MM.1S (cell line): ENCODE measurements around the gene NNT.

Experiments used
- DNase-seq: peaks from one replicate; pipeline ENCODE4 v3.0.0-alpha.2; 2015
- H2AFZ ChIP-seq: fragments of 300-600 bp; sonication (generic); 2 replicates; pipeline ENCODE4 v1.6.0; 2016; ENCODE audit warnings: antibody characterized with exemption, low read length
- H3F3A ChIP-seq: fragments of 300-600 bp; sonication (generic); 2 replicates; pipeline ENCODE4 v1.6.1; 2016; ENCODE audit warnings: mild to moderate bottlenecking, antibody characterized with exemption, low read length, moderate library complexity, mixed read lengths; ENCODE audit not compliant: insufficient read depth
- H3K27ac ChIP-seq: fragments of 300-600 bp; sonication (generic); 2 replicates; pipeline ENCODE4 v1.5.1; 2016; ENCODE audit warnings: mild to moderate bottlenecking, low read length
- H3K27me3 ChIP-seq: fragments of 300-600 bp; sonication (generic); replicated peaks from 2 replicates; pipeline ENCODE4 v1.6.0; 2016; ENCODE audit warnings: low read length; ENCODE audit not compliant: insufficient read depth
- H3K36me3 ChIP-seq: fragments of 300-600 bp; sonication (generic); replicated peaks from 2 replicates; pipeline ENCODE4 v1.6.1; 2016; ENCODE audit warnings: mild to moderate bottlenecking, low read length, mixed read lengths; ENCODE audit not compliant: insufficient read depth
- H3K4me1 ChIP-seq: fragments of 300-600 bp; sonication (generic); 2 replicates; pipeline ENCODE4 v1.6.1; 2016; ENCODE audit warnings: low read length, mixed read lengths
- H3K4me2 ChIP-seq: fragments of 300-600 bp; sonication (generic); 2 replicates; pipeline ENCODE4 v1.6.0; 2016; ENCODE audit warnings: low read depth, low read length
- H3K4me3 ChIP-seq: fragments of 300-600 bp; sonication (generic); 2 replicates; pipeline ENCODE4 v1.5.1; 2016; ENCODE audit warnings: low read length, mixed read lengths
- H3K79me2 ChIP-seq: fragments of 300-600 bp; sonication (generic); 2 replicates; pipeline ENCODE4 v1.6.1; 2016; ENCODE audit warnings: mixed run types, low read length, mixed read lengths
- H3K9ac ChIP-seq: fragments of 300-600 bp; sonication (generic); 2 replicates; pipeline ENCODE4 v1.6.1; 2016; ENCODE audit warnings: low read length, mixed read lengths
- H3K9me2 ChIP-seq: fragments of 300-600 bp; sonication (generic); replicated peaks from 2 replicates; pipeline ENCODE4 v1.6.1; 2016; ENCODE audit warnings: mild to moderate bottlenecking, low read length, mixed read lengths; ENCODE audit not compliant: insufficient read depth
- H3K9me3 ChIP-seq: fragments of 300-600 bp; sonication (generic); replicated peaks from 2 replicates; pipeline ENCODE4 v1.6.1; 2016; ENCODE audit warnings: mild to moderate bottlenecking, low read length, mixed read lengths; ENCODE audit not compliant: insufficient read depth
- H4K20me1 ChIP-seq: fragments of 300-600 bp; sonication (generic); 2 replicates; pipeline ENCODE4 v1.6.1; 2016; ENCODE audit warnings: mild to moderate bottlenecking, low read length, moderate library complexity, mixed read lengths; ENCODE audit not compliant: insufficient read depth
- EZH2 ChIP-seq: fragments of 300-600 bp; sonication (generic); optimal IDR thresholded peaks from 2 replicates; pipeline ENCODE3; 2017; ENCODE audit warnings: low read depth, mild to moderate bottlenecking, antibody characterized with exemption, low read length, mixed read lengths
- EZH2phosphoT487 ChIP-seq: fragments of 300-600 bp; sonication (generic); IDR thresholded peaks from 2 replicates; pipeline ENCODE4 v1.6.1; 2018; ENCODE audit warnings: antibody characterized with exemption, low read length
- TF ChIP-seq, protein P1 (sequence below): fragments of 300-600 bp; sonication (generic); IDR thresholded peaks from 2 replicates; pipeline ENCODE4 v1.5.1; 2016; ENCODE audit warnings: antibody characterized with exemption, low read length, mixed read lengths

The NNT gene

DNA sequence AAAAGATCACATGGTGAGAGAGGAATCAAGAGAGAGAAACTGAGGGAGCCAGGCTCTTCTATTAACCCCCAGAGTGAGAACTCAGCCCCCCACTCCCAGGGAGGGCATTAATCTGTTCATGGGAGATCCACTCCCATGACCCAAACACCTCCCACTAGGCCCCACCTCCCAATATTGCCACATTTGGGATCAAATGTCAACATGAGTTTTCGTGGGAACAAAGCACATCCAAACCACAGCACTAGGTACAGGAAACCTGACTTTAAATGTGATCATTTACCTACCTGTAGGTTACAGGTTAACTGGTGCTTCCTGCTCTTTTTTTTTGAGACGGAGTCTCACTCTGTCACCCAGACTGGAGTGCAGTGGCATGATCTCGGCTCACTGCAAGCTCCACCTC, 16.9 kb downstream of the NNT start:
- no peak overlapping the region for H3K27ac ChIP-seq
- H3K9me3 ChIP-seq: no peaks in the 10 kb centered on the region
- no peaks in the 10 kb centered on the region for H3F3A ChIP-seq
- H3K9ac ChIP-seq: no peak overlapping the region
- H3K4me3 ChIP-seq: no peak overlapping the region
- no peaks in the 10 kb centered on the region for H3K4me1 ChIP-seq
- H3K36me3 ChIP-seq: peaks cover 8% of the 10 kb centered on the region; the same call in 1 of the 2 replicates
- peaks cover 4% of the 10 kb centered on the region; the same call in 1 of the 2 replicates for H4K20me1 ChIP-seq
- H2AFZ ChIP-seq: no peak overlapping the region
- H3K79me2 ChIP-seq: peaks cover 26% of the 10 kb centered on the region
- H3K4me2 ChIP-seq: no peak overlapping the region
- H3K9me2 ChIP-seq: no peaks in the 10 kb centered on the region
- no peak for DNase-seq
- no peaks in the 10 kb centered on the region for H3K27me3 ChIP-seq
- TF ChIP-seq EZH2 (no peak), EZH2phosphoT487 (no peak)
- TF ChIP-seq, protein P1, sequence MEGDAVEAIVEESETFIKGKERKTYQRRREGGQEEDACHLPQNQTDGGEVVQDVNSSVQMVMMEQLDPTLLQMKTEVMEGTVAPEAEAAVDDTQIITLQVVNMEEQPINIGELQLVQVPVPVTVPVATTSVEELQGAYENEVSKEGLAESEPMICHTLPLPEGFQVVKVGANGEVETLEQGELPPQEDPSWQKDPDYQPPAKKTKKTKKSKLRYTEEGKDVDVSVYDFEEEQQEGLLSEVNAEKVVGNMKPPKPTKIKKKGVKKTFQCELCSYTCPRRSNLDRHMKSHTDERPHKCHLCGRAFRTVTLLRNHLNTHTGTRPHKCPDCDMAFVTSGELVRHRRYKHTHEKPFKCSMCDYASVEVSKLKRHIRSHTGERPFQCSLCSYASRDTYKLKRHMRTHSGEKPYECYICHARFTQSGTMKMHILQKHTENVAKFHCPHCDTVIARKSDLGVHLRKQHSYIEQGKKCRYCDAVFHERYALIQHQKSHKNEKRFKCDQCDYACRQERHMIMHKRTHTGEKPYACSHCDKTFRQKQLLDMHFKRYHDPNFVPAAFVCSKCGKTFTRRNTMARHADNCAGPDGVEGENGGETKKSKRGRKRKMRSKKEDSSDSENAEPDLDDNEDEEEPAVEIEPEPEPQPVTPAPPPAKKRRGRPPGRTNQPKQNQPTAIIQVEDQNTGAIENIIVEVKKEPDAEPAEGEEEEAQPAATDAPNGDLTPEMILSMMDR: no peak

DNA sequence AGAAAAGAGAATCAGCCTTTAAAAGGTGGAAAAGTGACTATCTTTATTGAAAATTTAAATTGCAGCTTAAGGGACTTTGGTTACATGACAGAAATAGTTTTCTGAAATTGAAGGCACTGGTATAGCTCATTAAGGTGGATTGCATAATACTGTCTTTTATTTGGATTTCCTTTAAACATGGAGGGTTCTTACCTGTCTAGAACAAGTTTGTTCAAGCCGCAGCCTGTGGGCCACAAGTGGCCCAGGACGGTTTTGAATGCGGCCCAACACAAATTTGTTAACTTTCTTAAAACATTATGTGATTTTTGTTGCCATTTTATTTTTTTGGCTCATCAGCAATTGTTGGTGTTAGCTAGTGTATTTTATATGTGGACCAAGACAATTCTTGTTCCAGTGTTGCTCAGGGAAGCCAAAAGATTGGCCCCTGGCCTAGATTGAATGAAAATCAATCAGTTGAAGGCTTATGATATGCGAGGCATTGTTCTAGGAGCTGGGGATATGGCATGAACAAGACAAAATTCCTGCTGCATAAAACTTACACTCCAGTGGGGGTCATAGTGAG, 18.0 kb downstream of the NNT start:
- no peak for TF ChIP-seq EZH2phosphoT487
- TF ChIP-seq, protein P1: no peak
- TF ChIP-seq EZH2: no peak

DNA sequence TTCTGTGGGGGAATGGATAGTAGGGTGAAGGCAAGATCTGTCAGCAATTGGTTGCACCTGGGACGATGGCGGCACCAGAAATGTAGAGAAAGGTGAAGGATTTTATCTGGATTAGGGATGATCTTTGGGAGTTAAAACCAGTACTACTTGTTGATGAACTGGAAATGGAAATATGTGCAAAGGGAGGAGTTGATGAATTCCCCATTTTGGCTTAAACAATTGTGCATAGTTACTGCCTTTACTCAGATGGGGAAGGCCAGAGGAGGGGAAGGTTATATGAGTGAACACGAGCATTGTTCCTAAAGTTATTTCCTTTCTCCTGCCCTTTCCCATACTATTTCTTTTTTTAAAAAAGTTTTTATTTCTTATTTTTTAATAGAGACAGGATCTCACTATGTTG, 19.1 kb downstream of the NNT start:
- no peak overlapping the region for H3K9ac ChIP-seq
- no peaks in the 10 kb centered on the region for H3K9me2 ChIP-seq
- H4K20me1 ChIP-seq: peaks cover 4% of the 10 kb centered on the region; the same call in 1 of the 2 replicates
- H3K4me1 ChIP-seq: no peaks in the 10 kb centered on the region
- TF ChIP-seq EZH2phosphoT487 (no peak), EZH2 (no peak)
- TF ChIP-seq, protein P1: no peak
- no peak overlapping the region for H3K27ac ChIP-seq
- 0 out of 2 replicates have a peak, but pooled peaks cover 4% of the 10 kb centered on the region for H3F3A ChIP-seq
- H3K4me3 ChIP-seq: no peak overlapping the region
- H3K79me2 ChIP-seq: peaks cover 20% of the 10 kb centered on the region
- no peak overlapping the region for H2AFZ ChIP-seq
- H3K36me3 ChIP-seq: peaks cover 7% of the 10 kb centered on the region; the same call in 1 of the 2 replicates
- no peaks in the 10 kb centered on the region for H3K9me3 ChIP-seq
- no peaks in the 10 kb centered on the region for H3K27me3 ChIP-seq
- no peak for DNase-seq
- H3K4me2 ChIP-seq: no peak overlapping the region

More for the DNA sequence above, 18.0 kb downstream of the NNT start:
- H3K27ac ChIP-seq: no peak overlapping the region
- peaks cover 20% of the 10 kb centered on the region for H3K79me2 ChIP-seq
- peaks cover 8% of the 10 kb centered on the region; the same call in 1 of the 2 replicates for H3K36me3 ChIP-seq
- no peaks in the 10 kb centered on the region for H3K4me1 ChIP-seq
- H3K27me3 ChIP-seq: no peaks in the 10 kb centered on the region
- H3K9ac ChIP-seq: no peak overlapping the region
- no peaks in the 10 kb centered on the region for H3K9me3 ChIP-seq
- peaks cover 4% of the 10 kb centered on the region; the same call in 1 of the 2 replicates for H4K20me1 ChIP-seq
- no peaks in the 10 kb centered on the region for H3K9me2 ChIP-seq
- no peak overlapping the region for H3K4me2 ChIP-seq
- H3F3A ChIP-seq: 0 out of 2 replicates have a peak, but pooled peaks cover 4% of the 10 kb centered on the region
- no peak overlapping the region for H3K4me3 ChIP-seq
- DNase-seq: no peak
- H2AFZ ChIP-seq: no peak overlapping the region
